Progenitor cell of endocrine pancreas (in vitro differentiated cells): Measurements from ENCODE around the gene PDGFA. TPM values are rescaled to one million over a fixed set of nuclear protein-coding genes. Genes with fewer than 3 reads are reported as not detected.

Experiments used
- DNase-seq: peaks from one replicate; pipeline ENCODE4 v3.0.0; 2021; ENCODE audit warnings: low spot score; ENCODE audit not compliant: unreplicated experiment
- H3K27ac Mint-ChIP-seq: 2 replicates; pipeline ENCODE4 v1.8.0; 2021; ENCODE audit warnings: mild to moderate bottlenecking, moderate library complexity, mixed read lengths
- H3K27me3 Mint-ChIP-seq: 2 replicates; pipeline ENCODE4 v1.8.0; 2021; ENCODE audit warnings: mixed read lengths
- H3K36me3 Mint-ChIP-seq: 2 replicates; pipeline ENCODE4 v1.8.0; 2022; ENCODE audit warnings: mixed read lengths; ENCODE audit not compliant: insufficient read depth
- H3K4me1 Mint-ChIP-seq: 2 replicates; pipeline ENCODE4 v1.8.0; 2021; ENCODE audit warnings: low read depth, mixed read lengths
- H3K4me3 Mint-ChIP-seq: 2 replicates; pipeline ENCODE4 v1.8.0; 2021; ENCODE audit warnings: low read depth, mild to moderate bottlenecking, moderate library complexity, mixed read lengths
- H3K9me3 Mint-ChIP-seq: 2 replicates; pipeline ENCODE4 v1.8.0; 2021; ENCODE audit warnings: low read depth, mixed read lengths
- total RNA-seq: library from RNA; stranded (reverse); gene quantifications from 2 replicates; pipeline ENCODE4 v1.2.1, GENCODE V29; 2021
- TF ChIP-seq, protein P1 (sequence below): fragments of 200-600 bp; sonication (generic); IDR thresholded peaks from one replicate; pipeline ENCODE4 v1.5.0; 2021; ENCODE audit warnings: antibody characterized with exemption, mild to moderate bottlenecking; ENCODE audit not compliant: unreplicated experiment

PDGFA gene
- total RNA-seq, 1 donor from 2014 or later, result 86.2 TPM

DNA sequence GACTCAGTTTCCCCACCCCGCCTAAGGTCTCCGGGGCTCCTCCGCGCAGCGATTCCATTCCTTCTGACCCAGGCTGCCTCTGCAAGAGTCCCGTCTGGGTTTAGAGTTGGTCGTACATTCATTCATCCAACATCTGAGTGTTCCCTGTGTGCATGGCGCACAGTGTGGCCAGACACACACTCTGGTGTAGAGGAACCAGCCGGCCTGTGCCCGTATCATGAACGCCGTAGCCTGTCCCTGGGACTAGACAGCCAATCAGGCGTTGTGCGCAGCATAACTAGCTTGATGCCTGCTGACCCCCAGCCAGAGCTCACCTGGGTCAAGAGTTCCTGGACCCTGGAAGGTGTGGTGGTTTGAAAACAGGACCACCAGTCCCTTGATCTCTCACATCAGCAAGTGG, 20.9 kb upstream of the PDGFA start:
- DNase-seq, result no peak
- Mint-ChIP-seq H3K4me1 (peaks cover 9% of the 10 kb centered on the region), H3K4me3 (no peak overlapping the region), H3K27ac (no peak overlapping the region), H3K9me3 (no peaks in the 10 kb centered on the region), H3K36me3 (no peaks in the 10 kb centered on the region), H3K27me3 (no peaks in the 10 kb centered on the region)
- TF ChIP-seq, protein P1, sequence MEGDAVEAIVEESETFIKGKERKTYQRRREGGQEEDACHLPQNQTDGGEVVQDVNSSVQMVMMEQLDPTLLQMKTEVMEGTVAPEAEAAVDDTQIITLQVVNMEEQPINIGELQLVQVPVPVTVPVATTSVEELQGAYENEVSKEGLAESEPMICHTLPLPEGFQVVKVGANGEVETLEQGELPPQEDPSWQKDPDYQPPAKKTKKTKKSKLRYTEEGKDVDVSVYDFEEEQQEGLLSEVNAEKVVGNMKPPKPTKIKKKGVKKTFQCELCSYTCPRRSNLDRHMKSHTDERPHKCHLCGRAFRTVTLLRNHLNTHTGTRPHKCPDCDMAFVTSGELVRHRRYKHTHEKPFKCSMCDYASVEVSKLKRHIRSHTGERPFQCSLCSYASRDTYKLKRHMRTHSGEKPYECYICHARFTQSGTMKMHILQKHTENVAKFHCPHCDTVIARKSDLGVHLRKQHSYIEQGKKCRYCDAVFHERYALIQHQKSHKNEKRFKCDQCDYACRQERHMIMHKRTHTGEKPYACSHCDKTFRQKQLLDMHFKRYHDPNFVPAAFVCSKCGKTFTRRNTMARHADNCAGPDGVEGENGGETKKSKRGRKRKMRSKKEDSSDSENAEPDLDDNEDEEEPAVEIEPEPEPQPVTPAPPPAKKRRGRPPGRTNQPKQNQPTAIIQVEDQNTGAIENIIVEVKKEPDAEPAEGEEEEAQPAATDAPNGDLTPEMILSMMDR, result no peak

GRCh38 chr7:539731-540411, 20.2 kb upstream of the PDGFA start:
- Mint-ChIP-seq H3K27me3 (no peaks in the 10 kb centered on the region), H3K4me3 (no peak overlapping the region), H3K4me1 (peaks cover 9% of the 10 kb centered on the region), H3K27ac (peak overlapping the region; percentile 62), H3K36me3 (no peaks in the 10 kb centered on the region), H3K9me3 (no peaks in the 10 kb centered on the region)
- TF ChIP-seq, protein P1, result no peak
- DNase-seq, result no peak

- DNase-seq, result no peak
- Mint-ChIP-seq H3K4me1 (peaks cover 9% of the 10 kb centered on the region), H3K27me3 (peaks cover 1% of the 10 kb centered on the region), H3K9me3 (no peaks in the 10 kb centered on the region), H3K4me3 (no peak overlapping the region), H3K36me3 (no peaks in the 10 kb centered on the region), H3K27ac (no peak overlapping the region)
- TF ChIP-seq, protein P1, result no peak
Observed at GRCh38 chr7:538764-539685, 19.4 kb upstream of the PDGFA start.

GRCh38 chr7:537911-538634, 18.4 kb upstream of the PDGFA start:
- DNase-seq, result no peak
- H3K4me3 Mint-ChIP-seq, result no peak overlapping the region
- peaks cover 9% of the 10 kb centered on the region for H3K4me1 Mint-ChIP-seq
- no peaks in the 10 kb centered on the region for H3K36me3 Mint-ChIP-seq
- H3K27ac Mint-ChIP-seq, result no peak overlapping the region
- TF ChIP-seq, protein P1, result no peak
- H3K27me3 Mint-ChIP-seq, result peaks cover 4% of the 10 kb centered on the region
- no peaks in the 10 kb centered on the region for H3K9me3 Mint-ChIP-seq

GRCh38 chr7:536231-536630, 16.6 kb upstream of the PDGFA start:
- no peaks in the 10 kb centered on the region for H3K9me3 Mint-ChIP-seq
- TF ChIP-seq, protein P1, result no peak
- H3K4me3 Mint-ChIP-seq, result no peak overlapping the region
- peaks cover 7% of the 10 kb centered on the region for H3K27me3 Mint-ChIP-seq
- H3K36me3 Mint-ChIP-seq, result no peaks in the 10 kb centered on the region
- peaks cover 5% of the 10 kb centered on the region for H3K4me1 Mint-ChIP-seq
- no peak overlapping the region for H3K27ac Mint-ChIP-seq
- no peak for DNase-seq
